HG02885 (cell line): ENCODE measurements around the gene NOL4L.
"Not testable (repeated sequence)": the region's sequence is repeated elsewhere in the genome, so short reads cannot be mapped to it uniquely, and the experiment has no call there.

Experiments used
- ATAC-seq: cut with Tn5 transposase; IDR thresholded peaks from one replicate; pipeline ENCODE4 v1.9.1; 2021; ENCODE audit warnings: mild to moderate bottlenecking; ENCODE audit not compliant: unreplicated experiment, poor library complexity

Gene NOL4L

DNA sequence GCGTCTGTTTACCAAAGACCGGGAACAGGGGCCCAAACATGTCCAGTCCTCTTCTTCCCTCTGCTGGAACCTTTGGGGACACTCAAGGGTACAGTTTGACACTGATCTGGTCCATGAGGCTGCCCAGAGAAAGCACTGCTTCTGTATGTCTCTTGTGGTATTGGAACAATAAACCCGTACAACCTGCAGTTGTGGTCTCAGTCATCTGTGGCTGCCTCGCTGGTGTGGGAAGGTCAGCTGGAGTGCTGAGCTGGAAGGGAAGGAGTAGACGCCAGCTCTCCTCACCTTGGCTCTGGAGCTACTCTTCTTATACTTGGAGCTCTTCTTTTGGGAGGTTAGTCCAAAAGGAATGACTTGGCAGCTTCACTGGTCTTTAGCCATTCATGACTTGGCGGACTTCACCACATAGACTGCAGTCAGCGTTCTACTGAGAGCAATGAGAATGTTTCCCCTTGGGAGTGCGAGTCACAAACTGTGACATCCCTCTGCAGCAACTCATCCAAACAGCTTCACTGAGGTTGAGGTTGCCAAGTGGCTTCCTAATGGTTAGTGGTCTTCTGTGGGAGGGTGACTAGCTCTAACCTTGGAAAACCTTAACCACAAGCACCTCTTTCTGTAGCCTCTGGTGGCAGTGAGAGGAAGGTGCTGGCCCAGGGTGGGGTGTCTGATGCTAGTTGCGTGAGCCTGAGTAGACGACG lies 145.9 kb downstream of the NOL4L start:
- ATAC-seq = no peak

DNA sequence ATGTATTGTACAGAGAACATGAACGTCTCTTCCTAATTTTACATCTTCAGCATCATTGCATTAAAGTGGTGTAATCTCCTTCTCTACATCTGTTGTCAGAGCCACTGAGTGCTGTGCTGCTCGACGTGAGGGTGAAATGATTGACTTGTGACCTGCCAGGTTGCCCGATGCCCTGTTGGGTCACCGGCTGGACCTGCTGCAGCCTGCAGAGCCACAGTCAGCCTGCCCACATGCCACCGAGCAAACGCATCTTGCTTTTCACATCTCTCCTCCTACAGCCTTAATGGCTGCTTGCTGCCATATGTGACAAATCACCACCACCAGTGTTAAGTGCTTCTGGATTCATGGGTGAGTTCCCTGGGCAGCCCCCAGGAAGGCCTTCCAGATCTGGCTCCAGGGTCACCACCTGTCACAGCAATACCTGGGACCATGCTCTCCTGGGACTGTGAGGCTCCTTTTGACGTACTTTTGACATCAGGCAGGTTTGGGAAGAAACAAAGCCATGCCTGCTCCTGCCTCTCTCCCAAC lies 146.7 kb downstream of the NOL4L start:
- no peak for ATAC-seq

DNA sequence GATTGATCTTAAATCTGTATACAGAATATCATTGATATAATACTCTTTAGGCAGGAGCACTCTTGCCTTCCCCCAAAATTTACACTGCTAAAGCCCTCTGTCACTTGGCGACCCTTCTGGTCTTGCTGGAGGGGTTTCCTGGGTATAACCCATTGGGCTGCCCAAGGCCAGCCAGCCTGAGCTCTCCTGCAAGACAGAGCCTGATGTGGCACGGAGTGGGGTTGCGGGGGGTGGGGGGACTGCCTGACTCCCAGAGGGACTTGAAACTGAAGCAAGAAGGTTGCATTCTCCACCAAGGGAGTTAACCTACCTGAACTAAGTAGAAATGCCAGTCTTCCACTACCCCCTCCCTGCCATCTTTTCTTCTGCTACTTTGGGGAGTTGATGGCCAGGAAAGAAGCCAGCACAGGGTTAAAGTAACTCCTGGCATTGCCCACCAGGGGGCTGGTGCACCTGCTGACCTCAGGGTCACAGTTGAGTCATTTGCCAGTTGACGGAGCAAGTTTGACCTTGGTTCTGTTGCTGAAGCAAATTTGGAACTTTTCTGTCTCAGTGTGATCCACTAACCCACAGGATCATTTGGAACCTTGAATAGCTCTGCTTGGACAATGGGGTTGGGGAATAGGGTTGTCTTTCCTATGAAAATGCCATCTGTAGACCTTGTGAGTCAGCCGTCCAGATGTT lies 147.6 kb downstream of the NOL4L start:
- no peak for ATAC-seq

DNA sequence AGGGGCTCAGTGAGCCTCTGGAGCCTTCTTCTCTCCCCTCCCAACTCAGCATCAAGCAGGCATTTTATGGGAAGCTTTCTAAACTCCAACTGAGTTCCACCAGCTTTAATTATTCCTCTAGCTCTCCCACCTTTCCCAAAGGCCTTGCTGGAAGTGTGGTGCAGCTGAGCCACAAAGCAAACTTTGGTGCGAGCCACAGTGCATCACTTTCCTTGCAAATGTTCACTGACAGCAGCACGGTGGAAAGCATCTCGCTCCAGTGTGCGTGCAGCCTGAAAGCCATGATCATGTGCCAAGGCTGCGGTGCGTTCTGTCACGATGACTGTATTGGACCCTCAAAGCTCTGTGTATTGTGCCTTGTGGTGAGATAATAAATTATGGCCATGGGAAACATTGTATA lies 148.2 kb downstream of the NOL4L start:
- no peak for ATAC-seq

DNA sequence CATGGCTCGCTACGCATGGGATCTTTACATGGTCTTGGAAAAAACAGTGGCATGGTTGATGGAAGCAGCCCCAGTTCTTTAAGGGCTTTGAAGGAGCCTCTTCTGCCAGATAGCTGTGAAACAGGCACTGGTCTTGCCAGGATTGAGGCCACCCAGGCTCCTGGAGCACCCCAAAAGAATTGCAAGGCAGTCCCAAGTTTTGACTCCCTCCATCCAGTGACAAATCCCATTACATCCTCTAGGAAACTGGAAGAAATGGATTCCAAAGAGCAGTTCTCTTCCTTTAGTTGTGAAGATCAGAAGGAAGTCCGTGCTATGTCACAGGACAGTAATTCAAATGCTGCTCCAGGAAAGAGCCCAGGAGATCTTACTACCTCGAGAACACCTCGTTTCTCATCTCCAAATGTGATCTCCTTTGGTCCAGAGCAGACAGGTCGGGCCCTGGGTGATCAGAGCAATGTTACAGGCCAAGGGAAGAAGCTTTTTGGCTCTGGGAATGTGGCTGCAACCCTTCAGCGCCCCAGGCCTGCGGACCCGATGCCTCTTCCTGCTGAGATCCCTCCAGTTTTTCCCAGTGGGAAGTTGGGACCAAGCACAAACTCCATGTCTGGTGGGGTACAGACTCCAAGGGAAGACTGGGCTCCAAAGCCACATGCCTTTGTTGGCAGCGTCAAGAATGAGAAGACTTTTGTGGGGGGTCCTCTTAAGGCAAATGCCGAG lies 148.8 kb downstream of the NOL4L start:
- no peak for ATAC-seq

DNA sequence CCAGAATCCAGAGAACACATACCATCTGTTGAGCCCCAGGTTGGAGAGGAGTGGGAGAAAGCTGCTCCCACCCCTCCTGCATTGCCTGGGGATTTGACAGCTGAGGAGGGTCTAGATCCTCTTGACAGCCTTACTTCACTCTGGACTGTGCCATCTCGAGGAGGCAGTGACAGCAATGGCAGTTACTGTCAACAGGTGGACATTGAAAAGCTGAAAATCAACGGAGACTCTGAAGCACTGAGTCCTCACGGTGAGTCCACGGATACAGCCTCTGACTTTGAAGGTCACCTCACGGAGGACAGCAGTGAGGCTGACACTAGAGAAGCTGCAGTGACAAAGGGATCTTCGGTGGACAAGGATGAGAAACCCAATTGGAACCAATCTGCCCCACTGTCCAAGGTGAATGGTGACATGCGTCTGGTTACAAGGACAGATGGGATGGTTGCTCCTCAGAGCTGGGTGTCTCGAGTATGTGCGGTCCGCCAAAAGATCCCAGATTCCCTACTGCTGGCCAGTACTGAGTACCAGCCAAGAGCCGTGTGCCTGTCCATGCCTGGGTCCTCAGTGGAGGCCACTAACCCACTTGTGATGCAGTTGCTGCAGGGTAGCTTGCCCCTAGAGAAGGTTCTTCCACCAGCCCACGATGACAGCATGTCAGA lies 149.6 kb downstream of the NOL4L start:
- ATAC-seq = no peak

DNA sequence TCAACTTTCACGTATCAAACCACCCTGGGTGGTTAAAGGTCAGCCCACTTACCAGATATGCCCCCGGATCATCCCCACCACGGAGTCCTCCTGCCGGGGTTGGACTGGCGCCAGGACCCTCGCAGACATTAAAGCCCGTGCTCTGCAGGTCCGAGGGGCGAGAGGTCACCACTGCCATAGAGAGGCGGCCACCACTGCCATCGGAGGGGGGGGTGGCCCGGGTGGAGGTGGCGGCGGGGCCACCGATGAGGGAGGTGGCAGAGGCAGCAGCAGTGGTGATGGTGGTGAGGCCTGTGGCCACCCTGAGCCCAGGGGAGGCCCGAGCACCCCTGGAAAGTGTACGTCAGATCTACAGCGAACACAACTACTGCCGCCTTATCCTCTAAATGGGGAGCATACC lies 150.7 kb downstream of the NOL4L start:
- no peak for ATAC-seq

DNA sequence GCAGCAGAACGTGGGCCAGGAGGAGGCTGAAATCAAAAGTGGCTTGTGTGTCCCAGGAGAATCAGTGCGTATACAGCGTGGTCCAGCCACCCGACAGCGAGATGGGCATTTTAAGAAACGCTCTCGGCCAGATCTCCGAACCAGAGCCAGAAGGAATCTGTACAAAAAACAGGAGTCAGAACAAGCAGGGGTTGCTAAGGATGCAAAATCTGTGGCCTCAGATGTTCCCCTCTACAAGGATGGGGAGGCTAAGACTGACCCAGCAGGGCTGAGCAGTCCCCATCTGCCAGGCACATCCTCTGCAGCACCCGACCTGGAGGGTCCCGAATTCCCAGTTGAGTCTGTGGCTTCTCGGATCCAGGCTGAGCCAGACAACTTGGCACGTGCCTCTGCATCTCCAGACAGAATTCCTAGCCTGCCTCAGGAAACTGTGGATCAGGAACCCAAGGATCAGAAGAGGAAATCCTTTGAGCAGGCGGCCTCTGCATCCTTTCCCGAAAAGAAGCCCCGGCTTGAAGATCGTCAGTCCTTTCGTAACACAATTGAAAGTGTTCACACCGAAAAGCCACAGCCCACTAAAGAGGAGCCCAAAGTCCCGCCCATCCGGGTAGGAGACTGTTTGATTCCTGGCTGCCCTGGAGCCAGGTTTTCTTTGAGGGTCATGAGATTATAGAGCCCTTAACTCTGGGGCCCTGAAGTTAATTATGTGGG lies 151.7 kb downstream of the NOL4L start:
- no peak for ATAC-seq

DNA sequence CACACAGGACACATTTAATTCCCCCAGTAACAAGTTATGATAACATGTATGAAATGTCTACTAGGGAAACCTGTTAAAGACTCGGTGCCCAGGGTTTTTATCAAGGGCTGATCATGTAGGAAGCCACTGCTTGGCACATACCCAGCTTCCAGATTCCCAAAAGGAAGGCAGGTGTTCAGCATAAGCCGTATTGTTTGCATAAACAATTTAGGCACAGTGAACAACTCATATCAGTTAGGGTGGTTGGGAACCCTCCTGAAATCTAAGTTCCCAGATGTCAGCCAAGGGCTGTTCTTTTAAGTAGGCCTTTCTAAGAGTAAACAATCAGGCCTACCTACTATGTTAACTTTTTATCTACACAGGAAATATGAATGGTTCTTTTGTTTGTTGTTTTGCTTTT lies 152.9 kb downstream of the NOL4L start:
- ATAC-seq = no peak

DNA sequence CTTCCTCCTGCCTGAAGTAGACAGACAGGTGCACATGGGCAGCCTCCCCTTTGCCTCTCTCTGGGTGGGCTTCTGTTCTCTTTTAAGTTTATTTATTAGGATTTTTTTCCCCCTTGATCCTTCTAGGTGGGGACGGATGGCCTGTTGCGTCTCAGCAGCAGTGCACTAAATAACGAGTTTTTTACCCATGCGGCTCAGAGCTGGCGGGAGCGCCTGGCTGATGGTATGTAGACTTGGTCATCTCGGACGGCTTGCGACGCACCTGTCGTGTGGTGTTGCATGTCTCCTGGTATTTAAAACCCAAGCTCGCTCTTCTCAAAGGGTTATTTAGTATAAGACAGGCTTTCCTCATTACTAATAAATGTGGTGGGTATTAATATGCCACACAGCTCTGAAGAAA lies 153.7 kb downstream of the NOL4L start:
- no peak for ATAC-seq

DNA sequence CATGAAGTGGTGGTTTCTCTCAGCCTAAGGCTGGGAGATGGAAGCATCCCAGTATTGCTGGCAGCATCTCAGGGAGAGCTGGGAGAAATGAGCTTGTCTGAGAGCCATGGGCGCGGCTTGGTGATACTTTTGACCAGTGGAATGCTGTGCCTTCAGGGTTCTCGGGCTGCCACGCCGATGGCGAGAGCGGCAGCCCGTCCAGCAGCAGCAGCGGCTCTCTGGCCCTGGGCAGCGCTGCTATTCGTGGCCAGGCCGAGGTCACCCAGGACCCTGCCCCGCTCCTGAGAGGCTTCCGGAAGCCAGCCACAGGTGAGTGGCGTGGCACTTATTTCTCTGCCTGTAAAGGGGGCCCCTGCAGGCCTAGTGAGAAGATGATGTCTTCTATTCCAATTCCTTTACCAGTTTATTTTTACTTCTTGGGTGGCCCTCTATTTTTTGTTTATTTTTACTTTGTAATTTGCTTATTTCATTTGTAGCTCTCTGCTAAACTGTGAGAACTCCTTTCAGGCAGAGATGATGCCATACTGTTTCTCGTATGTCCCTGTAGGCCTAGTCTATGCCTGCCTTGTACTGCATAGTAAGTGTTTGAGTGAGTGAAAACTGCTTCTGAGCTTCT lies 155.3 kb downstream of the NOL4L start:
- ATAC-seq = no peak

DNA sequence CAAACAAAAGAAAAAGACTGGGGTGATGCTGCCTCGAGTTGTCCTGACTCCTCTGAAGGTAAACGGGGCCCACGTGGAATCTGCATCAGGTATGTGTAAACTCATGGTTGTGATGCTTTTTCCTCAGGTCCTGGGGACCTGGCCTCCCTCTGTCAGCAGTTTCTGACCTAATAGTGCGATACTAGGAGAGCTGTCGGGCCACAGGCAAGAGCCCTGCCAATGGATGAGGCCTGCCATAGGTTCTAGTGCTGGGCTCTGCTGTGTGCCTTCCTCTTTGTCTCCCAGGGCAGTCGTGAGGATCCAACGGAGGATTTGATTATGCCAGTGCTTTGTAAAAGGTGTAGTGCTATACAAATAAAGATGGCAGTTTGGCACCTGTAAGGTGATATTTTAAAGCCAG lies 155.8 kb downstream of the NOL4L start:
- no peak for ATAC-seq

DNA sequence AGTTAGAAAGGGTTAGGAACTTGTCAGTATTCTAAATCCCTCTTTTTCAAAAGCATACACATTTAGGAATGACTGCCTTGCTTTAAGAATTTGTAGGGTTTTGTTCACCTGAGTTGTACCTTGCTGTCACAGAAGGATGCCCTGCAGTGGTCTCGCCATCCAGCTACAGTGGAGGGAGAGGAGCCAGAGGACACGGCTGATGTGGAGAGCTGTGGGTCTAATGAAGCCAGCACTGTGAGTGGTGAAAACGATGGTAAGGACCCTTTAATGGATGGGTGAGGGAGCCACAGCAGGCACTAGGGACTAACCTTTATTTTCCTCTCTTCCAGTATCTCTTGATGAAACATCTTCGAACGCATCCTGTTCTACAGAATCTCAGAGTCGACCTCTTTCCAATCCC lies 157.1 kb downstream of the NOL4L start:
- ATAC-seq = no peak

DNA sequence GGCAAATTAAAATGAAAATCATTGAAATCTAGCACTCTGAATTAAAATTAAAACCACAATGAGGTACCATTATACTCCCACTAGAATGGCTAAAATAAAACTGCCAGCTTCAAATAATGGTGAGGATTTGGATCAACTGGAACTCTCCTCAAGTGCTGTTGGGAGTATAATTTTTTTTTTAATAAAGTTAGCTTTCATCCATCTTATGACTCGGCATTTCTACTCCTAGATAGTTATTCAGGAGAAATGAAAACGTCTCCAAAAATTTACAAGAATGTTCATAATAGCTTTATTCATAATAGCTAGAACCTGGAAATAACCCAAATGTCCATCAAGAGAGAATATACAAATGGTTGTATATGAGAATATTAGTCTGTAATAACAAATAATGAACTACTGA lies 163.8 kb downstream of the NOL4L start:
- ATAC-seq = no peak

DNA sequence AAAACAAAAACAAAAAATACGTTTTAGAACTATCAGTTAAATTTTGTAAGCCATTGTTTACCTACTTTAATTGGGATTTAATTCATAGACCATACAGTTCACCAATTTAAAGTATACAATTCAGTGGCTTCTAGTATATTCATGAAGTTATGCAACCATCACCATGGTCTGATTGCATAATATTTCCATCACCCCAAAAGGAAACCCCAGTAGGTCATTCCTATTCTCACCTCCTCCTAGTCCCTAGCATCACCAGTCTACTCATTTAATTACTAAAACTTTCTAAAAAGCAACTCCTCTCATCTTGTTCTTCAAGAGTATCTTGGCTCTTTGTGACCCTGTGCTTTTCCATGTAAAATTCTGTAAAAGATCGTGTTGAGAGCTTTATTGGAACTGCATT lies 166.8 kb downstream of the NOL4L start:
- ATAC-seq = no peak

DNA sequence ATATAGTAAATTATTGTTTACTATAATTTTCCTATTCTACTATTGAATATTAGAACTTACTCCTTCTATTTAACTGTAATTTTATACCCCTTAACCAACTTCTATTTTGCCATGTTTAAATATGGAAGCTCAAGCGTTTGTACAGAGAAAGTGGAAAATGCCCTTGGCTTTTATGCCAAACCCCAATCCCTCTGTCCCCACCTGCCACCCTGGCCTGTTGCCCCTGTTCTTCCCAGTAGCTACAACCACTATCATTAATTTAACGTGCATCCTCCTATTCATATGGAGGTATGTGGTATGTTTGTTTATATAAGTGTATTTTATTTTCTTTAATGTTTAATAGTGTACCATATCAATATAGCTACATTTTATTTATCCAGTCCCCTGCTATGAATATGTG lies 168.9 kb downstream of the NOL4L start:
- ATAC-seq = no peak

DNA sequence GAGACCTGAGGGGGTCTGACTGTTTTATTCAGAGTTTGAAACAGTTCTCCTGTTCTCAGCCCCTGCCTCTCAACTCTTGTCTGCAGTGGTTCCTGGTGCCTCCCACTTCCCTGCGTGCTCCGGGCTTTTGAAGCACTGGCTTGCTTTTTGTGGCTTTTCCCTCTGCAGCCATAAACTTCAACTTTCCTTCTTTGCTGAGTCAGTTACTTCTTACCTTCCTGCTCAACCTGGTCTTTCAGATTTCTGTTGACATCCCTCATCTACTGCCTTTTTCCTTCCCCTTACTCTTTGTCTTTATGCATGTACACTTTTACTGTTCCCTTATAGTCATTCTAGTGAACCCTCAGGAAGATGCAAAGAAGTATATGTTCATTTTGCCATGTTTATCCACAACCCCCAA lies 169.6 kb downstream of the NOL4L start:
- no peak for ATAC-seq

DNA sequence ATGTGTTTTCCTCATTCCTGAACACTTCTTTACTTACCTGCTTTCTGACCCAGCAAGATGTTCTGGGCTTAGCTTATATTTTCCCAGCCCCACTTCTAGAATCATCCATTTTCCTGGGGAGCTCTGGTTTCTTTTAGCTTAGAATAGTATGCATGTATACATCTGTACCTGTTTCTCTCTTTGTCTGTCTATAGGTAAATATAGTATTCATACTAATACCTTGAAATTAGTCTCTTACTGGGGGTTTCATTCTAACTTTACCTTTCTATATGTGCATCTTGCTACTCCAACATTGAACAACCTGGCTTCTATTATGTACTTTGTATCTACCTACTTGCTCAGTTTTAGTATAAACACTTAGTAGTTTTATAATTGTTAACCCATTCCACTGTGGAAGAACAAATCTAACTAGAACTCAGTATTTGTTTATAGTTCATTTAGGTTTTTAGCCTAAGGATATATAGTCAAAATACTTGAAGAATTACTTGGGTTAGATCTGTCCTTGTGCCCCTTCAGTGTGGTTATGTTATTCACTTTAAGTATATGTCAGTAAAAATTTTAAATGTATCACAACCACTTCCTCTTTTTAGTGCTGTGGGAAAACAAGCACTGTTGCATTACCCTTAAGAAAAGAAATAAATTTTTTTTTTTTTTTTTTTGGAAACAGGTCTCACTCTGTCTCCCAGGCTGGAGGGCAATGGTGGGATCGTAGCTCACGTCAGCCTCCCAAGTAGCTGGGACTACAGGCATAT lies 173.0 kb downstream of the NOL4L start:
- no peak for ATAC-seq

DNA sequence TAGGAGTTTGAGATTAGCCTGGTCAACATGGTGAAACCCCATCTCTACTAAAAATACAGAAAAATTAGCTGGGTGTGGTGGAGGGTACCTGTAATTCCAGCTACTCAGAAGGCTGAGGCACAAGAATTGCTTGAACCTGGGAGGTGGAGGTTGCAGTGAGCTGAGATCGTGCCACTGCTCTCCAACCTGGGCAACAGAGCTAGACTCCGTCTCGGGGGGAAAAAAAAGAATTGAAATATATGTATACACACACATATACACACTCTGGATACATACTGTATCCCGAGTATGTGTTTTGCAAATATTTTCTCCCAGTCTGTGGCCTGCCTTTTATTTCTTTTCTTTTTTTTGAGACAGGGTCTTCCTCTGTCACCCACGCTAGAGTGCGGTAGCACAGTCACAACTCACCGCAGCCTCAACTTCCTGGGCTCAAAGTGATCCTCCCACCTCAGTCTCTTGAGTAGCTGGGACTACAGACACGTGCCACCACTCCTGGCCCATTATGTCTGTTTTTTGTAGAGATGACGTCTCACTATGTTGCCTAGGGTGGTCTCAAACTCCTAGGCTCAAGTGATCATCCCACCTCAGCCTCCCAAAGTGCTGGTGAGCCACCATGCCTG lies 177.9 kb downstream of the NOL4L start:
- ATAC-seq = not testable (repeated sequence)
